ENCODE data around the gene GPRIN3. TPM values are rescaled to one million over a fixed set of nuclear protein-coding genes. Genes with fewer than 3 reads are reported as not detected.

GPRIN3 gene
- total and polyA plus RNA-seq, 2 experiments from 2014 or later: 0.74 to 3.2 TPM

GRCh38 chr4:89222170-89222569 is 85.4 kb downstream of the GPRIN3 start:
- H3K36me3 Mint-ChIP-seq (ENCODE audit: low read depth): no peaks in the 10 kb centered on the region
- no peak overlapping the region for H3K4me2 ChIP-seq
- no peak for ATAC-seq

More at GRCh38 chr4:89222170-89222569, 85.4 kb downstream of the GPRIN3 start:
- Mint-ChIP-seq H3K9me3 (no peaks in the 10 kb centered on the region; the same call in 2 of the 3 replicates), H3K4me3 (no peak overlapping the region), H3K4me1 (no peaks in the 10 kb centered on the region; the same call in 2 of the 3 replicates), H3K27me3 (ENCODE audit: insufficient read depth, low read depth, poor library complexity) (no peaks in the 10 kb centered on the region), H3K27ac (no peak overlapping the region)
- Histone ChIP-seq H3K27me3 (ENCODE audit: insufficient read depth) (no peaks in the 10 kb centered on the region), H3K36me3 (ENCODE audit: insufficient read depth) (no peaks in the 10 kb centered on the region), H4K20me1 (replicated peaks; ENCODE audit: insufficient read depth) (no peaks in the 10 kb centered on the region), H3K9me2 (ENCODE audit: insufficient read depth) (no peaks in the 10 kb centered on the region), H3K79me2 (replicated peaks; ENCODE audit: insufficient read depth) (no peaks in the 10 kb centered on the region), H3K4me3 (no peak overlapping the region), H3F3A (replicated peaks; ENCODE audit: low read depth) (no peaks in the 10 kb centered on the region), H2AFZ (no peak overlapping the region), H3K27ac (ENCODE audit: low read depth) (no peak overlapping the region), H3K4me1 (ENCODE audit: insufficient read depth) (no peaks in the 10 kb centered on the region)
- no peak for DNase-seq (ENCODE audit: low spot score)
- TF ChIP-seq NANOG (IDR thresholded peaks at IDR 0.05; ENCODE audit: borderline replicate concordance) (no peak), REST (IDR thresholded peaks at IDR 0.05; ENCODE audit: unreplicated experiment) (no peak), CREB1 (CRISPR knock-in tag; IDR thresholded peaks at IDR 0.05; ENCODE audit: low read depth) (no peak), STAT1 (IDR thresholded peaks at IDR 0.05; ENCODE audit: unreplicated experiment) (no peak), CTCF (conservative IDR thresholded peaks at IDR 0.05; ENCODE audit: low read depth in 2 of 2) (no peak), EZH2 (IDR thresholded peaks at IDR 0.05; ENCODE audit: low read depth, unreplicated experiment) (no peak), ZNF114 (CRISPR knock-in tag; IDR thresholded peaks at IDR 0.05) (no peak), JUNB (IDR thresholded peaks at IDR 0.05; ENCODE audit: unreplicated experiment) (no peak), EZH2phosphoT487 (IDR thresholded peaks at IDR 0.05; ENCODE audit: unreplicated experiment) (no peak), ZNF462 (CRISPR knock-in tag; IDR thresholded peaks at IDR 0.05) (no peak), ETS1 (IDR thresholded peaks at IDR 0.05) (no peak), POLR2AphosphoS5 (IDR thresholded peaks at IDR 0.05; ENCODE audit: low read depth) (no peak), ZNF331 (CRISPR knock-in tag; IDR thresholded peaks at IDR 0.05; ENCODE audit: low read depth) (no peak)

Measured in GM23338 (cell line).